ENCODE data around the gene PRDM5. TPM values are rescaled to one million over a fixed set of nuclear protein-coding genes. Genes with fewer than 3 reads are reported as not detected.

Gene PRDM5
- total RNA-seq, 1 experiment from 2014 or later = 5.1 TPM

DNA sequence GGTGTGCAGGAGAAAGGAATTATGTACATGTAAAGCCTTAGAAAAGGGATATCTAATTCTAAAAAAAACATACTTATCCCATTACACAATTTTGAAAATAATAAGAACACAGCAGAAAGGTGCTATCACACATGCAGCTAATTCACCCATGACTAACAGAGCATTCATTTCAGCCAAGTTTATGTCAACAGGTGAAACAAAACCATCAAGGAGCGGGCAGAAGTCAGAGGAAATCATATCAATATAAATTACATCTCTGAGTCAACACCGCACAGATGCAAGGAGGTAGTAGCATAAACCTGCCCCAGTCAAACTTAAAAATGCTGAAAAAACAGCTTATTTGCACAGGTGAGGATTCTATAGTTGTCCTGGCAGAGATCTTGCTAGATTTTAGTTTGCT lies 197.9 kb downstream of the PRDM5 start:
- H3K4me1 ChIP-seq (ENCODE audit: control insufficient read depth in 1 of 2, insufficient read depth in 2 of 2, low read length in 2 of 2) = no peaks in the 10 kb centered on the region
- no peaks in the 10 kb centered on the region for H3K9me3 ChIP-seq (ENCODE audit: control insufficient read depth in 1 of 2, insufficient read depth in 1 of 2, low read depth in 1 of 2, low read length in 2 of 2)
- H3K4me2 ChIP-seq (ENCODE audit: low read length) = no peak overlapping the region
- ChIA-PET POLR2A (no interaction called here), RAD21 (ENCODE audit: low non-redundant PET in 1 of 2, low total read pairs in 2 of 2, uncharacterized antibody in 2 of 2, unreplicated experiment in 2 of 2) (no interaction called here), CTCF (no interaction called here)
- H2AFZ ChIP-seq (ENCODE audit: low read depth, low read length, poor library complexity, severe bottlenecking) = no peak overlapping the region
- H3K9ac ChIP-seq (ENCODE audit: low read length) = no peak overlapping the region
- BruUV-seq (replicated peaks) = no TSS peak
- DNase-seq (ENCODE audit: low read depth, low spot score) (no peak), ATAC-seq (no peak)
- H3K9me2 ChIP-seq (ENCODE audit: insufficient read depth) = no peaks in the 10 kb centered on the region
- no peaks in the 10 kb centered on the region for H3K27me3 ChIP-seq (ENCODE audit: insufficient read depth, low read length)
- H3K36me3 ChIP-seq (ENCODE audit: control insufficient read depth in 1 of 2, insufficient read depth in 2 of 2, low read length in 2 of 2) = no peaks in the 10 kb centered on the region
- intact Hi-C loops (cut with micrococcal nuclease) = loop anchor here (10.0 kb wide), 1 partner anchor 580 kb away; no protein-coding TSS in a partner anchor
- no peaks in the 10 kb centered on the region for H3K79me2 ChIP-seq (ENCODE audit: insufficient read depth, low read length)
- no peak overlapping the region for H3K4me3 ChIP-seq (replicated peaks in 1 of 2; ENCODE audit: low read depth in 1 of 2, low read length in 2 of 2)
- no peaks in the 10 kb centered on the region for H4K20me1 ChIP-seq (ENCODE audit: insufficient read depth)
- TF ChIP-seq EGR1 (IDR thresholded peaks at IDR 0.05; ENCODE audit: low read depth) (no peak), JUND (IDR thresholded peaks at IDR 0.05) (no peak), CEBPB (IDR thresholded peaks at IDR 0.05; ENCODE audit: low read depth) (no peak), SIN3A (IDR thresholded peaks at IDR 0.05; ENCODE audit: low read depth) (no peak), TCF7L2 (IDR thresholded peaks at IDR 0.05; ENCODE audit: borderline replicate concordance, extremely low read depth, insufficient read depth, insufficient read length) (no peak), POLR2A (IDR thresholded peaks at IDR 0.05; ENCODE audit: borderline replicate concordance, extremely low read depth, insufficient read depth, insufficient read length) (no peak), FOSL1 (IDR thresholded peaks at IDR 0.05; ENCODE audit: low read depth) (no peak), POLR2AphosphoS5 (IDR thresholded peaks at IDR 0.05; ENCODE audit: low read depth, low read length) (no peak), ZNF274 (IDR thresholded peaks at IDR 0.05; ENCODE audit: low read depth, low read length) (no peak), RAD21 (IDR thresholded peaks at IDR 0.05; ENCODE audit: low read depth) (no peak), SRF (IDR thresholded peaks at IDR 0.05; ENCODE audit: low read depth) (no peak), YY1 (IDR thresholded peaks at IDR 0.05; ENCODE audit: extremely low read depth, insufficient replicate concordance, low read depth, low read length) (no peak), EZH2phosphoT487 (IDR thresholded peaks at IDR 0.05; ENCODE audit: borderline replicate concordance) (no peak), EZH2 (IDR thresholded peaks at IDR 0.05) (no peak)
- TF ChIP-seq, protein P1, sequence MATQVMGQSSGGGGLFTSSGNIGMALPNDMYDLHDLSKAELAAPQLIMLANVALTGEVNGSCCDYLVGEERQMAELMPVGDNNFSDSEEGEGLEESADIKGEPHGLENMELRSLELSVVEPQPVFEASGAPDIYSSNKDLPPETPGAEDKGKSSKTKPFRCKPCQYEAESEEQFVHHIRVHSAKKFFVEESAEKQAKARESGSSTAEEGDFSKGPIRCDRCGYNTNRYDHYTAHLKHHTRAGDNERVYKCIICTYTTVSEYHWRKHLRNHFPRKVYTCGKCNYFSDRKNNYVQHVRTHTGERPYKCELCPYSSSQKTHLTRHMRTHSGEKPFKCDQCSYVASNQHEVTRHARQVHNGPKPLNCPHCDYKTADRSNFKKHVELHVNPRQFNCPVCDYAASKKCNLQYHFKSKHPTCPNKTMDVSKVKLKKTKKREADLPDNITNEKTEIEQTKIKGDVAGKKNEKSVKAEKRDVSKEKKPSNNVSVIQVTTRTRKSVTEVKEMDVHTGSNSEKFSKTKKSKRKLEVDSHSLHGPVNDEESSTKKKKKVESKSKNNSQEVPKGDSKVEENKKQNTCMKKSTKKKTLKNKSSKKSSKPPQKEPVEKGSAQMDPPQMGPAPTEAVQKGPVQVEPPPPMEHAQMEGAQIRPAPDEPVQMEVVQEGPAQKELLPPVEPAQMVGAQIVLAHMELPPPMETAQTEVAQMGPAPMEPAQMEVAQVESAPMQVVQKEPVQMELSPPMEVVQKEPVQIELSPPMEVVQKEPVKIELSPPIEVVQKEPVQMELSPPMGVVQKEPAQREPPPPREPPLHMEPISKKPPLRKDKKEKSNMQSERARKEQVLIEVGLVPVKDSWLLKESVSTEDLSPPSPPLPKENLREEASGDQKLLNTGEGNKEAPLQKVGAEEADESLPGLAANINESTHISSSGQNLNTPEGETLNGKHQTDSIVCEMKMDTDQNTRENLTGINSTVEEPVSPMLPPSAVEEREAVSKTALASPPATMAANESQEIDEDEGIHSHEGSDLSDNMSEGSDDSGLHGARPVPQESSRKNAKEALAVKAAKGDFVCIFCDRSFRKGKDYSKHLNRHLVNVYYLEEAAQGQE (IDR thresholded peaks at IDR 0.05; ENCODE audit: low read depth) = no peak
- TF ChIP-seq, protein P2, sequence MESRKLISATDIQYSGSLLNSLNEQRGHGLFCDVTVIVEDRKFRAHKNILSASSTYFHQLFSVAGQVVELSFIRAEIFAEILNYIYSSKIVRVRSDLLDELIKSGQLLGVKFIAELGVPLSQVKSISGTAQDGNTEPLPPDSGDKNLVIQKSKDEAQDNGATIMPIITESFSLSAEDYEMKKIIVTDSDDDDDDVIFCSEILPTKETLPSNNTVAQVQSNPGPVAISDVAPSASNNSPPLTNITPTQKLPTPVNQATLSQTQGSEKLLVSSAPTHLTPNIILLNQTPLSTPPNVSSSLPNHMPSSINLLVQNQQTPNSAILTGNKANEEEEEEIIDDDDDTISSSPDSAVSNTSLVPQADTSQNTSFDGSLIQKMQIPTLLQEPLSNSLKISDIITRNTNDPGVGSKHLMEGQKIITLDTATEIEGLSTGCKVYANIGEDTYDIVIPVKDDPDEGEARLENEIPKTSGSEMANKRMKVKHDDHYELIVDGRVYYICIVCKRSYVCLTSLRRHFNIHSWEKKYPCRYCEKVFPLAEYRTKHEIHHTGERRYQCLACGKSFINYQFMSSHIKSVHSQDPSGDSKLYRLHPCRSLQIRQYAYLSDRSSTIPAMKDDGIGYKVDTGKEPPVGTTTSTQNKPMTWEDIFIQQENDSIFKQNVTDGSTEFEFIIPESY (IDR thresholded peaks at IDR 0.05; ENCODE audit: extremely low read depth, insufficient replicate concordance, low read length) = no peak
- TF ChIP-seq, protein P3, sequence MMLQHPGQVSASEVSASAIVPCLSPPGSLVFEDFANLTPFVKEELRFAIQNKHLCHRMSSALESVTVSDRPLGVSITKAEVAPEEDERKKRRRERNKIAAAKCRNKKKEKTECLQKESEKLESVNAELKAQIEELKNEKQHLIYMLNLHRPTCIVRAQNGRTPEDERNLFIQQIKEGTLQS (IDR thresholded peaks at IDR 0.05) = no peak
- TF ChIP-seq, protein P4, sequence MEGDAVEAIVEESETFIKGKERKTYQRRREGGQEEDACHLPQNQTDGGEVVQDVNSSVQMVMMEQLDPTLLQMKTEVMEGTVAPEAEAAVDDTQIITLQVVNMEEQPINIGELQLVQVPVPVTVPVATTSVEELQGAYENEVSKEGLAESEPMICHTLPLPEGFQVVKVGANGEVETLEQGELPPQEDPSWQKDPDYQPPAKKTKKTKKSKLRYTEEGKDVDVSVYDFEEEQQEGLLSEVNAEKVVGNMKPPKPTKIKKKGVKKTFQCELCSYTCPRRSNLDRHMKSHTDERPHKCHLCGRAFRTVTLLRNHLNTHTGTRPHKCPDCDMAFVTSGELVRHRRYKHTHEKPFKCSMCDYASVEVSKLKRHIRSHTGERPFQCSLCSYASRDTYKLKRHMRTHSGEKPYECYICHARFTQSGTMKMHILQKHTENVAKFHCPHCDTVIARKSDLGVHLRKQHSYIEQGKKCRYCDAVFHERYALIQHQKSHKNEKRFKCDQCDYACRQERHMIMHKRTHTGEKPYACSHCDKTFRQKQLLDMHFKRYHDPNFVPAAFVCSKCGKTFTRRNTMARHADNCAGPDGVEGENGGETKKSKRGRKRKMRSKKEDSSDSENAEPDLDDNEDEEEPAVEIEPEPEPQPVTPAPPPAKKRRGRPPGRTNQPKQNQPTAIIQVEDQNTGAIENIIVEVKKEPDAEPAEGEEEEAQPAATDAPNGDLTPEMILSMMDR (IDR thresholded peaks at IDR 0.05 in 2 of 3, conservative IDR thresholded peaks at IDR 0.05 in 1 of 3; ENCODE audit: borderline replicate concordance in 1 of 3, insufficient read depth in 1 of 3, low read depth in 2 of 3, low read length in 2 of 3) = no peak
- H3K27ac ChIP-seq (ENCODE audit: low read depth, low read length) = no peak overlapping the region
